DMS79 (cell line): ENCODE data around the gene ZNF565.
A peak's percentile ranks its signal among the peaks of the same experiment; 100 is the strongest.
"Not testable (repeated sequence)": the region's sequence is repeated elsewhere in the genome, so short reads cannot be mapped to it uniquely, and the experiment has no call there.

ENCODE experiments used
- DNase-seq: peaks from one replicate; lab custom pipeline; 2025; lab: John Stamatoyannopoulos, UW

ZNF565 gene

DNA sequence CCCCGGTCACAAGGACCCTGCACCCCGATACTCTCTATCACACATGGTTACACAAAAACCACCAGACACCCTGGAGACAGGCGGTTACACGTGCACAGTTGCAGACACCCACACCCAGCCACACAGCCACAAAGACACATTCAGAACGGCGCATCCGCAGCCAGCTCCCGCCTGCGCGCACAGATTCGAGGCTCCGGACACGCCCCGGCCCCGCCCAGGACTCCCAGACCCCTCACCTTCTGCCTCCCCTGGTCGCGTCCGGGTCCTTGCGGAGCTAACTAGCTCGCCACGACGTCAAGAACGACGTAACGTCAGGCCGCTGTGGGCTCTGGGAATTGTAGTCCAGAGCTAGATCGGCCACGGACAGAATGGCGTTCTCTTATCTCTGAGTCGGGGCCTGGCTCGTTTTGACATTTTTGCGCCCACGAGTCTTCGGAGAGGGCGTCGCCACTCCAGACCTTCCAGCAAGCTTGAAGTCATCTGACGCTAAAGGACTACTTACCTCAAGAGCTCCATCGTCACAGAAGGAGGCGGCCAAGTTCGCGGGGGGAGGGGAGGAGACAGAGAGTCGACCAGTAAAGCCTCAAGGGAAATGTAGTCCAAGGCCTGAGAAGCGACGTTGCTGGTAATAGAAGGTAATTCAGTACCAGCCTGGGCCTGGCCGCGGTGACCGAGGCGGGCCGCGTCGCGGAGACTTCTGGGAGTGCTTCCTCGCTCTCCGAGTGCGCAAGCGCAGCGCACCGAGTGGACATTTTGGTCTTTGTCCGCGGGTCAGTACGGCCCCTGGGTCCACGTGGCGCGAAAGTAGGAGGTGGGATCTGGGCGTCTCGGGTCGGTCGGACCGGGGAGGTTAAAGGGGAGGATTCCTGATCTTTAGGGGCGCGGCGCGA lies at the start of gene ZNF565, which contains the start of gene ZNF146:
TSS of gene ZNF565 (minus strand) at position 280 of the 890 bp plus-strand sequence. CDS start 12,680 bp downstream, outside the sequence.
TSS of gene ZNF146 (plus strand) at position 721 of the 890 bp plus-strand sequence. CDS start 21,335 bp downstream, outside the sequence.
- peak; percentile 97 for DNase-seq

DNA sequence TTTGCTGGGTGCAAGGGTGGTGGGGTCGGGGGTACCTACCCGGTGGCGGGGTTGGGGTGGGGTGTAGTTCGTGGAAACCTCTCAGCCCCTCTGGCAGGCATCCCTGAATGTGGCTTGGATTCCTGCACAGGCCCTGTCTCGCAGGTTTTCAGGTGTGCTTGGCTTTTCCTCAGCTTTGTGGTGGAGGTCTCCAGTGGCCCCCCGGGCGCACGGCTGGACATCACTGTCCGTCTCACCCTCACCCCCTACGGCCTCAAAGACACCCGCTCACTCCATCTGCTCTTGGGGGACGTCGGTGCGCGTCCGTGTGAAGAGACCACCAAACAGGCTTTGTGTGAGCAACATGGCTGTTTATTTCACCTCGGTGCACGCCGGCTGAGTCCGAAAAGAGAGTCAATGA lies 44.7 kb upstream of the ZNF565 start:
- no peak for DNase-seq

DNA sequence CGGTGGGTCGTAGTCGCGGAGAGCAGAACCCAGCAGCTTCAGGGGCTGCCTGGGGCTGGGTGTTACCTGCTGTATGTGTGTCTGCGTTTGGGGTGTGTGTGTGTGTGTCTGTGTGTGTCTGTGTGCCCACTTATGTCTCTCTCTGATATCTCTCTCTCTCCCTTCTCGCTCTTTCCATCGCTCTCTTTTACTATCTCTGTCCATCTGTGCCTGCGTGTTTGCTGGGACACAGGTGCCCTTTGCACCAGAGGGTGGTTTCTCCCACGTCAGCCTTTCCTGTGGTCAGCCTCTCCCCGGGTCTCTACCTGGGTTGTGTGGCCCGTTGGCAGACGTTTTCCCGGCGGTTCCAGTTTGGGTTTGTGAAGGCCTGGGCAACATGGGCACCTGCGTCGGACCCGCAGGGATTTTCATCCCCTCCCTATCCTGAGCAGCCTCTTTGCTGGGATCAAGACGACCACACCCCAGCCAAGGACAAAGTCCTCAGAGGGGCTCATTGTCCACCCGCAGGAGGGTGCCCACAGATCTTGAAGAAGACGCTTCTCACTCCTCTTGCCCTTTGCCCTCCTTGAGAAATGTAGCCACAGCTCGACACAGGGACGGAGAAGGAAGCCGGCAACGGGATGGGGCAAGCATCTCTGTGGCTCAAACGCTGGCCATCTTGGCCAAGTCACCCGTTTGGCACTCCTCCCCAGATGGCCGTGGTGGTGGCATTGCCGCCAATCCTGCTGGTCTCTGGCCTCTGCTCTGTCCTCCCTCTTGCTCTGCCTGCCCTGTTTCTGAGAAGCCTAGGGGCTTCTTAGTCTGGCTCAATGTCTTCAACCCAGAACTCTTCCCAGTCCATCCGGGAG lies 43.8 kb upstream of the ZNF565 start:
- no peak for DNase-seq

DNA sequence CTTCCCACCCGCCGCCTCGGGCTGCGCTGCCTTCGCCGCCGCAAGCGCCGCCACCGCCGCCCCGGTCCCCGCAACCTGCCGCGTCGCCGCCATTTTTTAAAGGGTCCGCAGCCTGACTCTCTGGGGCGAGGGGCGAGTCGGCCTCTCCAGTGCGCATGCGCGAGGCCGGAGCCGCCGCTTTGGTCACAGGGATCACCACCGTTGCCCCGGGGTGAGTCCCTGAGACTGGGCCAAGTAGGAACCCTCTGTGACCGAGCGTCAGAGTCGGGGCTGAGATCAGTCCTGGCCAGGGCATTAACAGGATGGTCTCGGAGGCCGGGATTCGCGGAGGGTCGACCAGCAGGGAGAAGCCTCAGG lies 43.0 kb upstream of the ZNF565 start:
- DNase-seq, result no peak

DNA sequence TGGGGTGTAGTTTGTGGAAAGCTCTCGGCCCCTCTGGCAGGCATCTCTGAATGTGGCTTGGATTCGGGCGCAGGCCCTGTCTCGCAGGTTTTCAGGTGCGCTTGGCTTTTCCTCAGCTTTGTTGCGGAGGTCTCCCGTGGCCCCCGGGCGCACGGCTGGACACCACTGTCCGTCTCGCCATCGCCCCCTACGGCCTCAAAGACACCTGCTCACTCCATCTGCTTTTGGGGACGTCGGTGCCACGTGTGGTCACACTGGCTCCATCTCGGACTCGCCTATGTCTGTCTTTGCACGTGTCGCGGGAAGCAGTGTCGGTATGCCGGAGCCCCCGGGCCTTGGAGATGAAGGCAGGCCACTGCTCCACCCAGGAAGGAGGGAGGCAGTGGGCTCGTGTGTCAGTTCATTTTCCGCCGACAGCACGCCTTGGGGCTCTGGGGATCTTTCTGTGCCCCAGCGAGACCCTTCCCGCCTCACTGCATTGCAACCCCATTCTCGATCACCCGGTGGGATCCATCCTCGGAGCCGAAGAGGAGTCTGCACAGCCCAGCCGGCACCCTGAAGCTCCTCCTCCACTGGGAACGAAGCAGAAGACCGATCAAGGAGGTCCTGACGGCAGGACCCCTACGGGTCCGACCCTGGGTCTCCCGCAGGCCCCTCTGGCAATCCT lies 42.5 kb upstream of the ZNF565 start:
- DNase-seq, result no peak

DNA sequence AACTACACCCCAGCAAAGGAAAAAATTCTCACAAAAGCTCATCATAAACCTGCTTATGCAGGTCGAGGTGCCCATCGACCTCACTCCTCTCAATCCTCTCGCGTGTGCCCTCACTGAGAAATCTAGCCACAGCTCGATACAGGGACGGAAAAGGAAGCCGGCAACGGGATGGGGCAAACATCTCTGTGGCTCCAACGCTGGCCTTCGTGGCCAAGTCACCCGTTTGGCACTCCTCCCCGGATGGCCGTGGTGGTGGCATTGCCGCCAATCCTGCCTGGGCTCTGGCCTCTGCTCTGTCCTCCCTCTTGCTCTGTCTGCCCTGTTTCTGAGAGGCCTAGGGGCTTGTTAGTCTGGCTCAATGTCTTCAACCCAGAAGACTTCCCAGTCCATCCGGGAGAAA lies 41.6 kb upstream of the ZNF565 start:
- no peak for DNase-seq

DNA sequence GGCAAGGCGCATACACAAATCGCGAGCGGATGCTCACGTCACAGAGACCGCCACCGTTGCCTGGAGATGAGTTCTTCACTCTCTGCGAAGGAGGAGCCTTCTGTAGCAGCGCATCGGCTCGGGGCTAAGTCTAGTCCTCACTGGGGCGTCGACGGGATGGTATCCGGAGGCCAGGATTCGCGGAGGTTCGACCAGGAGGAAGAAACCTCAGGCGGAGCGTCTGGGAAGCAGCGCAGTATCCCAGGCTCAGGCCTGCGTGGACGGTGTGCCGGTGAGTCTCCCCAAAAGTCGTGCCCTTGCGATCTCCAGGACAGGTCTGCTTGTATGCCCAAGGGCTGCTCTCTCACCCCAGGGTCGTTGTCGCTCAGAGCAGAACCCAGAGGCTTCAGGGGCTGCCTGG lies 40.9 kb upstream of the ZNF565 start:
- no peak for DNase-seq

DNA sequence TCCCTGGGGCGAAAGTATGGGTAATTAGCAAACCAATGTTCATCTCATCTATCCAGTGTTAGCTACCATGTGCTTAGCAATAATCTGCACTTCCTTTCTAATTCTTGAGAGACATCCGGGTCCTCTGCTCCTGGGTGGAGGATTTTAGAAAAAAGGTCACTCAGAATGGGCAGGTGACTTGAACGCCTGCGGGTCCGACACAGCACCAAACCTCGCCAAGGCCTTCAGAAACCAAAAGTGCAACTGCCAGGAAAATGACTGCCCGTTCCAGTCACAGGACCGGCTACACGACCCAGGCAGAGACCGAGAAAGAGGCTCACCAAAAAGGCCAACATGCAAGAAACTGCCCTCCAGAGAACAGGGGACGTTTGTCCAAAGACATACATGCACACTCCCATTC lies 40.4 kb upstream of the ZNF565 start:
- DNase-seq, result no peak

DNA sequence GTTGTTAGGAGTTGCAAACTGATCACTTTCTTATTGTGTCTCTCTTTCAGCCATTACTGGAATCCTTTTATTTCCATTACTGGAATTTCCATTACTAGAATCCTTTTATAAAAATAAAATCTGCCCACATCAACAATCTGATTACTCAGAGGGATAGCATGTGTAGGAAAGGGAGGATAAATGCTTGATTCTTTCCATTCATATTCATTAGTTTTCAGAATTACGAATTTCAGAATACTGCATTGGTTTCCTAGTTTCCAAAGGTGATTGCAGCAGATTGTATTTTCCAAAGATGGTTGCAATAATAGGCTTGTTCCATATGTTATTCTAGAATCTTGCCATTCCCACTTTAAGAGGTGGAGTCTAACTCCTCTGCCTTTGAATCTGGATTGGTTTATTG lies 37.6 kb upstream of the ZNF565 start:
- DNase-seq, result no peak

DNA sequence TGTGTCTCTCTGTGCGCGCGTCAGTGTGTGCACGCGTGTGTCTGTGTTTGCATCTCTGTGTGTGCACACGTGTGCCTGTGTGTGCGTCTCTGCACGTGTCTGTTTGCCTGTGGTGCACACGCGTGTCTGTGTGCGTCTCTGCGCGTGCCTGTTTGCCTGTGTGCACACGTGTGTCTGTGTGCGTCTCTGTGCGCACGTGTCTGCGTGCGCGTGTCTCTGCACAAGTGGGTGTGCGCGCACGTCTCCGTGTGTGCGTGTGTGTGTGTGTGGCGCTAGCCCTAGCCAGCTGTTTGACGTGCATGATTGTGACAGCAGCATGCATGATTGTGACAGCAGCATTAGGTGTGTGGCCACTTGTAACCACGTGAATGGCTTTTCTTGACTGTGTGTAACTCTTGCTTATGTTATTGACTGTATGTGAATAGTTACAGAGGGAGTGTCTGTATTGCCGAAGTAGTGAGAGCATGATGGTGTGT lies 31.6 kb upstream of the ZNF565 start:
- no peak for DNase-seq

DNA sequence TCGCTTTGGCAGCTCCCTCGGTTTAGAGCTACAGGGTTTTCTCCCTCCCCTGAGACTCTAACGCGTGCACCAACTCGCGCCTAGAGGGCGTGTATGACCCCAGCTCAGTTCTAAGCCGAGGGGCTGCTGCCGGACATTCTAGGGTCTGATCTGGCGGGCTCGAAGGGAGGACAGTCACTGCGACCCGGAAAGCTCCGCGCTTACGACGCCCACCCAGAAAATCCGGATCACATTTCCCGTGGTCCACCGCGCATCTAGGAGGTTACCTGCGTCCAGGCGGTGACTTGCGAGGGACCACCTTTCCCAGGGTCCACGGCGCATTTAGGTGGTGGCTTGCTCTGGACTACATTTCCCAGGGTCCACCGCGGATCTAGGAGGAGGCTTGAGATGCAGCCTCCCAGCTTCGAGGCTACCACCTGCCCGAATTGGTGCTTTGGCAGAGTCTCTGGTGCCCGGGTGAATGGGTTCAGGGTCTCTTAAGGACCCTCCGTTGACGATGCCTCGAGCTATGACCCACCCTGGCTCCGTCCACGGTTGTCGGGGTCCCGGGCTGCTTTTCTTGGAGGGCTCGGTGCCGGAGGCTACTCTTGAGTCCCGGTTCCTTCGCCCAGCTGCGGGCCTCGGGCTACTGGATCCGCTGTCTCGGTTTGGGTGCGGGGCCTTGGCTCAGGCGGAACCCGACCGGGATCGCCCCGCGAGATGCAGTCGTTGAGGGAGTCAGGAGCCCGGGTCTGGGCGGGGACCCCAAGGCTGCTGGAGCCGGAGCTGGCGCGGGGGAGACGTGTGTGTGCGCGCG lies 30.9 kb upstream of the ZNF565 start:
- DNase-seq, result no peak

DNA sequence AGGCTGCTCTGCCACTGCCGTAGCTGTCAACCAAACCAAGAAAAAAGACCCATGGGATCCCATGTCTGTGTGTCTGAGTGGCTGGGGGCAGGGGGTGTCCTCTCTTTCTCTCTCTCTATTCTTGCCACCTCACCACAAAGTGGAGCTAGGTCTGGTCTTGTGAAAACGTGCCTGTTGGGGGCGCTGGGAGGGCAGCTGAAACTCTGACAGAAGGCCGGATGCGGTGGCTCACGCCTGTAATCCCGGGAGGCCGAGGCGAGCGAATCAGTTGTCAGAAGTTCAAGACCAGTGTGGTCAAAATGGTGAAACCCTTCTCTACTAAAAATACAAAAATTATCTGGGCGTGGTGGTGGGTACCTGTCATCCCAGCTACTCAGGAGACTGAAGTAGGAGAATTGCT lies 29.6 kb upstream of the ZNF565 start:
- no peak for DNase-seq

DNA sequence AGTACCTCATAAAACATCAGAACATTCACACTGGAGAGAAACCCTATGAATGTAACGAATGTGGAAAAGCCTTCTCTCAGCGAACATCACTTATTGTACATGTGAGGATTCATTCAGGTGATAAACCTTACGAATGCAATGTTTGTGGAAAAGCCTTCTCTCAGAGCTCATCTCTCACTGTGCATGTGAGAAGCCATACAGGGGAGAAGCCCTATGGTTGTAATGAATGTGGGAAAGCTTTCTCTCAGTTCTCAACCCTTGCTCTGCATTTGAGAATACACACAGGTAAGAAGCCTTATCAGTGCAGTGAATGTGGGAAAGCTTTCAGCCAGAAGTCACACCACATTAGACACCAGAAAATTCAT lies 22.5 kb upstream of the ZNF565 start:
- DNase-seq, result no peak

DNA sequence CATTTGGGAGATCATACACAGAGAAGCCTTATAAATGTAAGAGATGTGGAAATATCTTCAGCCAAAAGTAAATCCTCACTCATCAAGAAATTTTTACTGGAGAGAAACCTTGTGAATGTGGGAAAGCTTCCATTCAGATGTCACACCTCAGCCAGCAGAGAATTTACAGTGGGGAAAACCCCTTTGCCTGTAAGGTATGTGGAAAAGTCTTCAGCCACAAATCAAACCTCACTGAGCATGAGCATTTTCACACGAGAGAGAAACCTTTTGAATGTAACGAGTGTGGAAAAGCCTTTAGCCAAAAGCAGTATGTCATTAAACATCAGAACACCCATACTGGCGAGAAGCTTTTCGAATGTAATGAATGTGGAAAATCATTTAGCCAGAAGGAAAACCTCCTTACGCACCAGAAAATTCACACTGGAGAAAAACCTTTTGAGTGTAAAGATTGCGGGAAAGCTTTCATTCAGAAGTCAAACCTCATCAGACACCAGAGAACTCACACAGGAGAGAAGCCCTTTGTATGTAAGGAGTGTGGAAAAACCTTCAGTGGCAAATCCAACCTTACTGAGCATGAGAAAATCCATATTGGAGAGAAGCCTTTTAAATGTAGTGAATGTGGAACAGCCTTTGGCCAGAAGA lies 22.0 kb upstream of the ZNF565 start:
- no peak for DNase-seq

DNA sequence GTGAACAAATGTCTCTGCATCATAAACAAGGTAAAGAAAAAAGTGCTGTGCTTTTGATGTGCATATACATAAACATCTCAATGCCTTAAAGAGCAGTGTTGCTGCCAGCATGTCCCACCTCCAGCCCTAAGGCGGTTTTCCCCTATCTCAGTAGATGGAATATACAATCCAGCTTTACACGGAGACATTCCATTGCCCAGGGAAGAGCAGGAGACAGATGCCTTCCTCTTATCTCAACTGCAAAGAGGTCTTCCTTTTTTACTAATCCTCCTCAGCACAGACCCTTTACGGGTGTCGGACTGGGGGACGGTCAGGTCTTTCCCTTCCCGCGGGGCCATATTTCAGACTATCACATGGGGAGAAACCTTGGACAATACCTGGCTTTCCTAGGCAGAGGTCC lies 19.2 kb upstream of the ZNF565 start:
- DNase-seq, result not testable (repeated sequence)

DNA sequence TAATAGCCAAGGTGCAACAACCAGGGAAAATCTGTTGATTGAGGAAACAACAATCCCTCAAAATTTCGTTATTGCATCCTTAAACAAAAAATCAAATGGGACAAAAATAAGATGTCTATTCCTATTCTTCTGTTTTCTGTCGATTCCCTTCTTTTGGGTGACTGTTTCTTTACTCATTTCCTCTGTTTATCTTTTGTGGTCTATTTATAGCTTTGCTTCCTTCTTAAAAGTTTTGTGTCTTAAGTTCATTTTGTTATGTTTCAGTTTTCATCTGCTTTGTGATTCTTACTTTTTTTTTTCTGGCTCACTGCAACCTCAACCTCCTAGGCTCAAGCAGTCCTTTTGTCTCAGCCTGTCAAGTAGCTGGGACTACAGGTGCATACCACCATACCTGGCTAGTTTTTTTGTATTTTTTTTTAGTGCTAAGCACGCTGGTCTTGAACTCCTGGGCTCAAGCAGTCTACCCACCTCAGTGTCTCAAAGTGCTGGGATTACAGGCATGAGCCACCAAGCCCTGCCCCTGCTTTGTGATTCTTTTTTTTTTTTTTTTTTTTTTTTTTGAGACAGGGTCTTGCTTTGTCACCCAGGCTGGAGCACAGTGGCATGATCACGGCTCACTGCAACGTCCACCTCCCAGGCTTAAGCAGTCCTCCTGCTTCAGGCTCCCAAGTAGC lies 10.9 kb upstream of the ZNF565 start:
- DNase-seq, result no peak

DNA sequence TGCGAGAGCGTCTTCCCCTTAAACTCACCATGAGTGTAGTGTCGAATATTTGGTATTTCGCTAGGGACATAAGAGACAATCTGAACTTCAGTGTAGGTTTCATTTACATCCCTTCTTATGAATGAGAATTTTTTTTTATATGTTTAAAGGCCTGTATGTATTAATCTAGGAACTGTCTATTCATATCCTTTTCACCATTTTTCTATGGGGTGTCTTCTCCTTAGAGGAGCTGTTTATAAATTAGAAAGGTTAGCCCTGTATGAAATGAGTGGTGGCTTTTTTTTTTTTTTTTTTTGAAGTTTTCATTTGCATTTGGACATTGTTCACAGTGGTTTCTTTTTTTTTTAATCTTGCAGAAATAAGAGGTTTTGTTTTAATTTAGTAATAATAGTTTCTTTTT lies 8.0 kb upstream of the ZNF565 start:
- no peak for DNase-seq

DNA sequence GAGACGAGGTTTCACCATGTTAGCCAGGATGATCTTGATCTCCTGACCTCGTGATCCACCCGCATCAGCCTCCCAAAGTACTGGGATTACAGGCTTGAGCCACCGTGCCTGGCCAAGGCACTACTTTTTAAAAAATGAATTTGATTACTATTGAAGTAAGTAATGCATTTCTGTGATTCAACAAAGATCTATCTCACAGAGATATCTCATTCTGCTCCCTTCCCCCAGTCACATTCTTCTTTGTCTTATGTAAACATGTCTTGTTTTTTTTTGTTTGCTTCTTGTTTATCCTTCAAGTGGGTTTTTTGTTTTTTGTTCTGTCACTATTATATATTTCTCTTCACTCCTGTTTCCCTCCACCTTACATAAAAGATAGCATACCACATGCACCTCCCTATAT lies 7.0 kb upstream of the ZNF565 start:
- DNase-seq, result no peak

DNA sequence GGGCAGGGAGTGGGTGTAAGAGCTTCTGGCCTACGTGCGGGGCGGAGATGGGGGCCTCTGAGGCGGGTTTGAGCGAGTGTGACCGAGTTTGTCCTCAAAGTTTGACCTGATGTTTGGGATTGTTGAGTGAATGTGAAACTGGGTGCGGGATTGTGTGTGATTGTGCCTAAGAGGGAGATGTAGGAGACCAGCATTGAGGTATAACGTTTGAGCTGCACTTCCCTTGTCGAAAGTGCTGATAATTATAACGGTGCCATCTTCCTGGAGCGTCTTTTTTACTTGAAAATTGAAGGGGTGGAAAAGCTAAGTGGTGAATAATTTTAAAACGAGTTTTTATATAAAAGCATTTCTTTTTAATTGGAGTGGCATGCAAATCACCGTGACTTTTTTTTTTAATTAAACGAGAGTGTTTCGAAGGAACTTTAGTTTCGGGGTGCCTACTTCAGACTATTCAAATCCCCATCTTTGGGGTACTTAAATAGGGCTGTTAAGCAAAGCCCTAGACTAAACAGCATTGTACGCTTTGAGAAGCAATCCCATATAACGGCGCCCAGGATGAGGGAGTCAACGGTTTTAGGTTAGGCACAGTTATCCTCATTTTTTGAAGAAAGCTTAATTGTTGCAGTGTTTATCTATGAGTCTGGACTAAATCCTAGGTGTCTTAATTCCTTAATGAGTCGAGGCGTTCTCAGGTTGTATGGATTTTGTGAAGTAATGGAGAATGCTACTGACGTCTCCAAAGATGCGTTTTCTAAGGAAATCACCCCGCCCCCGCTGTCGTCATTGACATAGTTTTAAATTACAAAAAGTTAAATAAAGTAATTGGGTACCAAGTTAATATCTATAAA lies 1.0 kb upstream of the ZNF565 start:
- peak; percentile 5 for DNase-seq

DNA sequence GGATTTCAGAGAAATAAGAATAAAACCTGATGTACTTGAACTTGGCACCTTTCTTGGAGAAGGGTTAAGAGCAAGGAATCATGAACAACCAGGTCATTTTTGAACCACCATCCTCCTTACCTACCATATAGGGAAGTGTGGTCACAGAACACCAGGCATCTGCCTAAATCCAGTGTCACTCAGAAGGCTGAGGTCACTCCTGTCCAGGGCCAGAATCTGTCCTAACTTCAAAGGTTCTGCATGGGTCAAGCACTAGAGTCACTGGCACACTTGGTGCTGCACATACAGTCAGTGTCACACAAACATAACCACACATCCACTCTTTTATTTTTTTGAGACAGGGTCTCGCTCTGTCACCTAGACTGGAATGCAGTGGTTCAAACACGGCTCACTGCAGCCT lies 1.6 kb downstream of the ZNF565 start:
- no peak for DNase-seq
